HCT116 (cell line): ENCODE data around the gene RALGAPA1.

Experiments used
- CTCF ChIP-seq, 3 experiments: fragments of 200-600 bp in 1 of 3; sonication (generic) in 1 of 3; IDR thresholded peaks in 2 of 3; conservative IDR thresholded peaks in 1 of 3; 2 replicates each; pipeline ENCODE4 v1.5.1; 2012 to 2017; ENCODE audit warnings: low read depth in 2 of 3, low read length in 2 of 3, antibody characterized with exemption in 1 of 3, borderline replicate concordance in 1 of 3, control low read depth in 1 of 3, mild to moderate bottlenecking in 1 of 3, mixed read lengths in 1 of 3, mixed run types in 1 of 3, moderate library complexity in 1 of 3; ENCODE audit not compliant: insufficient read depth in 1 of 3
- FOSL1 ChIP-seq: IDR thresholded peaks from 2 replicates; pipeline ENCODE4 v1.6.1; 2012; ENCODE audit warnings: low read depth
- JUND ChIP-seq: IDR thresholded peaks from 2 replicates; pipeline ENCODE4 v1.6.1; 2012
- MAX ChIP-seq: IDR thresholded peaks from 2 replicates; pipeline ENCODE4 v1.6.1; 2012
- POLR2A ChIP-seq: IDR thresholded peaks from 2 replicates; pipeline ENCODE4 v1.7.0; 2011; ENCODE audit warnings: borderline replicate concordance; ENCODE audit not compliant: insufficient read depth, insufficient read length; ENCODE audit errors: extremely low read depth
- YY1 ChIP-seq: IDR thresholded peaks from 2 replicates; pipeline ENCODE4 v1.6.1; 2011; ENCODE audit warnings: low read length, low read depth, moderate library complexity, mild to moderate bottlenecking; ENCODE audit not compliant: insufficient replicate concordance; ENCODE audit errors: extremely low read depth

DNA sequence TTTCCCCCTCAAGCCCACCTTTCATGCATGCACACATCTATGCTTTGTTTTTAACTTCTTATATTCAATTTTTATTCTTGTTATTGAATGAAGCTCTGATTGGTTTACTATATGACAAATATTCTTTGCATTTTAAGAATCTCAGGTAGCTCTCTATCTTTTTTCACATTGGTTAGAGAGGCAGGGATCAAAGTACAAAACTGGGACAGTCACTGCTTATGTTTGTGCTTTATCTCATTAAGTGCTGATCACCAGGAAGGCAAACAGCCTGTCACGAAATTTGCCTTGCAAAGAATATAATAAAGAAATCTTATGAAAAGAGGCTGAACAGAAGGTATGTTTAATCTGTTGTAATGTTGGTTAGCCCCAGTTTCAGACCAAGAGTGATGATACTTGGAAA, 304.8 kb downstream of the RALGAPA1 start:
- TF ChIP-seq FOSL1 (no peak), CTCF (IDR thresholded peaks at IDR 0.05 in 2 of 3, conservative IDR thresholded peaks at IDR 0.05 in 1 of 3; ENCODE audit: borderline replicate concordance in 1 of 3, insufficient read depth in 1 of 3, low read depth in 2 of 3, low read length in 2 of 3) (no peak), POLR2A (no peak), JUND (no peak), YY1 (no peak), MAX (no peak)
